GM12874 (cell line): Measurements from ENCODE around the gene RNF146.

Experiments used
- TF ChIP-seq, protein P1 (sequence below): IDR thresholded peaks from 2 replicates; pipeline ENCODE4 v1.5.1; 2011; ENCODE audit warnings: low read depth, mild to moderate bottlenecking, control low read depth, low read length, moderate library complexity; ENCODE audit not compliant: insufficient read depth

Gene RNF146, protein sequence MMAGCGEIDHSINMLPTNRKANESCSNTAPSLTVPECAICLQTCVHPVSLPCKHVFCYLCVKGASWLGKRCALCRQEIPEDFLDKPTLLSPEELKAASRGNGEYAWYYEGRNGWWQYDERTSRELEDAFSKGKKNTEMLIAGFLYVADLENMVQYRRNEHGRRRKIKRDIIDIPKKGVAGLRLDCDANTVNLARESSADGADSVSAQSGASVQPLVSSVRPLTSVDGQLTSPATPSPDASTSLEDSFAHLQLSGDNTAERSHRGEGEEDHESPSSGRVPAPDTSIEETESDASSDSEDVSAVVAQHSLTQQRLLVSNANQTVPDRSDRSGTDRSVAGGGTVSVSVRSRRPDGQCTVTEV

DNA sequence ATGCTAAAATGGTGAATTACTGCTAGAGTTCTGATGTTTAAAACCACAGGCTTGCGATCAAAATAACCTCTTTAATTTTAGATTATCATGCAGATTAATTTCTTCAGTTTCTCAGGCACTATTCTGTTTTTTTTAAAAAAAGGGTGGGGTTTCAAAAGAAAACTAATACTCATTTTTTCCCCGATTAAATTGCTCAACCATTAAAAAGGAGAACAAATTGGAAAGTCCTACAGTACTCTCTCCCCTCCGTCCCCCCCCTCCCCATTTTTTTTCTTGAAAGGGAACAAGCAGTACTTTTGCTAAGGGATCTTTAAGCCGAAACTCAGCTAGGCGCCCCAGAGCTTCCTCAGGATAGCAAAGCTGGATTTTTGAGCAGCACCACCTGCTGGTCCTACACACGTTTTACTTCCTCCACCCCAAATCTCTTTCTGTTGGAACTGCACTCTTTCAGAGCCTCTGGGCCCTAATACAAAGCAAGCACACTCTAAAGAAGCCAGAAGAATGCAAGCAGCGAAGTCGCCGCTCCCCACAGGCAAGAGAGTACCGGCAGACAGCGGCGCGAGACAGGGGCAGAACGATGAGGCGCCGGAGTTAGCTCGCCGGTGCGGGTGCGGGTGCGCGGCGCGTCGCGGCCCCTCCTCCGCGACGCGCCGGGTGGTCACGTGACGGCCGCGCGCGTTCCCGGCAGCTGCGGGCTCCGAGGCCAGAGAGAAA lies at the start of gene RNF146:
TSS of gene RNF146 (plus strand) at position 687 of the 714 bp plus-strand sequence. CDS start 13,475 bp downstream, outside the sequence.
- TF ChIP-seq, protein P1, sequence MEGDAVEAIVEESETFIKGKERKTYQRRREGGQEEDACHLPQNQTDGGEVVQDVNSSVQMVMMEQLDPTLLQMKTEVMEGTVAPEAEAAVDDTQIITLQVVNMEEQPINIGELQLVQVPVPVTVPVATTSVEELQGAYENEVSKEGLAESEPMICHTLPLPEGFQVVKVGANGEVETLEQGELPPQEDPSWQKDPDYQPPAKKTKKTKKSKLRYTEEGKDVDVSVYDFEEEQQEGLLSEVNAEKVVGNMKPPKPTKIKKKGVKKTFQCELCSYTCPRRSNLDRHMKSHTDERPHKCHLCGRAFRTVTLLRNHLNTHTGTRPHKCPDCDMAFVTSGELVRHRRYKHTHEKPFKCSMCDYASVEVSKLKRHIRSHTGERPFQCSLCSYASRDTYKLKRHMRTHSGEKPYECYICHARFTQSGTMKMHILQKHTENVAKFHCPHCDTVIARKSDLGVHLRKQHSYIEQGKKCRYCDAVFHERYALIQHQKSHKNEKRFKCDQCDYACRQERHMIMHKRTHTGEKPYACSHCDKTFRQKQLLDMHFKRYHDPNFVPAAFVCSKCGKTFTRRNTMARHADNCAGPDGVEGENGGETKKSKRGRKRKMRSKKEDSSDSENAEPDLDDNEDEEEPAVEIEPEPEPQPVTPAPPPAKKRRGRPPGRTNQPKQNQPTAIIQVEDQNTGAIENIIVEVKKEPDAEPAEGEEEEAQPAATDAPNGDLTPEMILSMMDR = peak; percentile 72

DNA sequence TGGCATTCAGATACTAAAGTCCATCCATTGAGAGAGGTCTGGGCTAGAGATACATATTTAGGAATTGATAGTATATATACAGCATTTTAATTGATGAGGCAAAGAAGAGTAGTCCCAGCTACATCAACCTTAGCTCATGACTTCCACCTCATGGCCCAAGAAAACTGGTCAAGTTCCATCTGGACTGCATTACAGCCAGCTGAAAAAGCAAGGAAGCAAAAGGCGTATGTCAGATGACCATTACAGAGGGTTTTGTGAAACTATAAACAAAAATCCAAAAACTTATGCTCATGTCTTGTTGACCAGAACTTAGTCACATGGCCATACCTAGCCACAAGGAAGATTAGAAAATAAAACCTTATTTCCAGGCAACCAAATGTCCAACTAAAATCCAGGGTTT lies 46.8 kb upstream of the RNF146 start:
- TF ChIP-seq, protein P1 = no peak

DNA sequence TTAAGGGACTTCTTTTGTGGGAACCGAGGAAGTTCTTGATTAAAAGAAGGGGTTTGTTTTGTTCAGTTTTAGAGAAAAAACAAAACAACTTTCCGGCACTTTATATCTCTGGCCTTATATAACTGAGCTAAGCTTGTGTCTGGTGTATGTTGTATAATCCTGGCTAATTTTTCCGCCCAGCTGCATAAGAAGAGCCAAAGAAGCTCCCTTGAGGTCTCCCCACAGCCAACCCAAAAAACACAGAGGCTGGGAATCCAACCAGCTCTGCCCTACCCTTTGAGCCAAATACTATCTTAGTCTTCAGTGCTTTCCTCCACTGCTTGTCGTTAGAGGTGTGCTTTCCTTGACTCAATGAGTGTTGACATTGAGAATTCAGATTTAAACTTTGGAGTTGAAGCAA lies 45.5 kb upstream of the RNF146 start:
- TF ChIP-seq, protein P1 = no peak

DNA sequence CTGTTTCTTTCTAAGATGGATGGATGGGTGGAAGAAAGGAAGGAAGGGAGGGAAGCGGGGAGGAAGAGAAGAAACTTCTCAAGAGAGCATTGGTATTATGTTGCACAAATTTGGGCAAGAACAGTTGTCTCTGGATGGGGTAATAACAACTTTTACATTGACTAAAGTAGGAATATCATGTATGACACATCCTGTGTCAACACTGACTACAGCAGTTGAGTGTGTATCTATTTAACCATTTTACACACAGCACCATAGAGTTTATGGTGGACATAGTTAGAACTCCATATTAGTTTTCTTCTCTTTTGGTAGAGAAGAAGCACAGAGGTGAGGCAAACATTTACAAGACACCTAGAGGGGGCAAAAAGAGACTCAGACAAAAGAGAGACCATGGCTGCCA lies 44.2 kb upstream of the RNF146 start:
- TF ChIP-seq, protein P1 = no peak

DNA sequence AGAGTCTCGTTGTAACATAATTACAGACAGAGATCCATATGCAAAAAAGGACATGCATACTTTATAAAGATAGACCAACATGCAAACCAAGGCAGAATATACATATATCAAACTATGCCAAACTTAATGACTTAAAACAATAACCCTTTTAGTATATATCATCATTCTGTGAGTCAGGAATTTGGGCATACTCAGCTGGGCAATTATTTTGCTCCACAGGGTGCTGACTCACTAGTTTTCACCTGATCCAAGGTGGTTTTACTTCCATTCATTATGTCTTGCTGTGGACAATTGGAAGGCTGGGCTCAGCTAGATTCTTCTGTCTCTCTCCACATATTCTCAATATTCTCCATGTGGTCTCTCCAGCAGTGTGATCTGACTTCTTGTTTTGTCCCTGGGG lies 41.2 kb upstream of the RNF146 start:
- TF ChIP-seq, protein P1 = no peak

DNA sequence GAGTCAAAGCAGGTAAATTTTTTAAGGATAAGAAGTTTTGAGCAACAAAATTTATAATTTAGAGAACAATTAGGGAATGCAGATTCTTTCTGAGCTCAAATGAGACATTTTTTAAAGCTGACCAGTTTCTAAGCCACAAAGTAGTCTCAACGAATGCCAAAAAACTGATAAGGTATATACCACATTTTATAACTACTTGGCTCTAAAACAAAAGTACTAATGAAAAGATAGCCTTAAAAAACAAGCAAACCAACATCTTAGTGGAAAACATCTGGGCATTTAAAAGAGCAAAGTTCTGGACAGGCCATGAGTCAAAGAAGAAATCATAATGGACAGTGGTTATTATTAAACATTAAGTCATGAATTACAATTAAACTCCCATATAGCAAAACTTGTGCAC lies 23.2 kb upstream of the RNF146 start:
- TF ChIP-seq, protein P1 = no peak

DNA sequence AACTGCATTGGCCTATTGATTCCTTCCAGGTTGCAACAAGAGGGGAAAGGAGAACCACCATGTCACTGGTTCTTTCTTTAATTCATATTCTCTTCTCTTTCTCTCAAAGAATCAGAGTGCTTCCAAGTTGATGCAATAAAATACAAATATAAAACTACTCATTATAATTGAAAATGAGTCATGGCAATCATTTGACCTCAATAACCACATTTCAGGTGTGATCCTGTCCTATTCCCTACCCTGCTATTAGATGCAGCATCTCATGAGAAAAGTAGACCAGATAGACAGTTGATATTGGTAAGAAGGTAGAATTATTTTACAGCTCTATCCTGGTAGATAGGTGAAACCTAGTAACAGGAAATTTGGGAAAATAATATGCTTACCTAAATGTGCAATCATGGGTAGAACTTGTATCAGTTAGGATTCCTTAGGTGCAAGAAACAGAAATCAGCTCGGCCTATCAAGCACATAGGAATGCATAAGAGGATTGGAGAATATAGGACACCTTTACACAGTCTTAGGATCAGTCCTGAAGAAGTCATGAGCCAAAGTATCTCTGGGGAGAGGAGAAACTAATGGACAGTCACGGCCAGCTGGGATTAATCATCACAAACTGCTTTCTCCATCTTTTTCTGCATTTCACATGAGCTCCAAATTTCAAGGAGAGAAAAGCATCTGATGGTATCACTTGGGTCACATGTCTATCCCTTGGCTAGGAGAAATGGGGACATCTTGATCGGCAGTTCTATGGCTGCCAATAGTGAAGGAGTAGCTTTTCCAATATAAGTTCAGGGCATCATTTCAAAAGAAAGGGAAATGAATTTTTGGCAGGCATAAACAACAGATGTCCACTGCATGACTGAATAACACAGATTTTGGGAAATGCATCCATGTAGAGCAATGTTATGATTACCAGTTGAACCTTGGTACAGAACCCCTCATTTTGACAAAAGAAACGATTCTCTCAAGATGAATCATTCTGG lies 19.3 kb upstream of the RNF146 start:
- TF ChIP-seq, protein P1 = no peak
